ENCODE measurements around the gene CNNM1. TPM values are rescaled to one million over a fixed set of nuclear protein-coding genes. Genes with fewer than 3 reads are reported as not detected.

CNNM1 gene
- total RNA-seq, 1 donor from 2014 or later, result 0.56 TPM

DNA sequence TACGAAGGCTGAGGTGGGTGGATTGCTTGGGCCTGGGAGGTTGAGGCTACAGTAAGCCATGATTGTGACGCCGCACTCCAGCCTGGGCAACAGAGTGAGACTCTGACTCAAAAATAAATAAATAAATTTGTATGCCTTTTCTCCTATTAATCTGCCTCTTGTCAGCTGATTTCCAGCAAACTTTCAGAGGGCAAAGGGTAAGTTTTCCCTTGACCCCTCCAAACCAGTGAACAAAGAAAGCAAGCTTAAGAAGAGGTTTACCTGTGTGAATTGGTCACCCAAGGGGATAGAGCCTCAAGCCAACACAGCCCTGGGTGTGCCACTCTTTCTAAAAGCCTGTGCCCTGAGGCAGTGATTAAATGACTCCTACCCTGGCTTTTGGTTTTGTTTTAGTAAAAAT lies 70.5 kb downstream of the CNNM1 start:
- H3K36me3 Mint-ChIP-seq, result peaks cover 3% of the 10 kb centered on the region
- no peak overlapping the region for H3K27ac Mint-ChIP-seq
- H3K4me3 Mint-ChIP-seq, result no peak overlapping the region
- Histone ChIP-seq H4K20me1 (ENCODE audit: low read depth) (no peaks in the 10 kb centered on the region), H3K9ac (no peak overlapping the region), H3F3A (ENCODE audit: low read depth) (no peaks in the 10 kb centered on the region), H3K4me3 (no peak overlapping the region), H3K36me3 (no peaks in the 10 kb centered on the region), H3K27me3 (no peaks in the 10 kb centered on the region), H3K4me2 (no peak overlapping the region), H3K4me1 (no peaks in the 10 kb centered on the region), H2AFZ (replicated peaks) (no peak overlapping the region), H3K79me2 (ENCODE audit: low read depth) (no peaks in the 10 kb centered on the region), H3K27ac (no peak overlapping the region), H3K9me3 (ENCODE audit: low read depth) (no peaks in the 10 kb centered on the region)
- no peak for DNase-seq (ENCODE audit: low spot score)
- H3K27me3 Mint-ChIP-seq (ENCODE audit: insufficient read depth, low read depth), result peaks cover 2% of the 10 kb centered on the region
- no peaks in the 10 kb centered on the region for H3K4me1 Mint-ChIP-seq
- TF ChIP-seq EZH2phosphoT487 (IDR thresholded peaks at IDR 0.05), result no peak
- TF ChIP-seq EZH2 (IDR thresholded peaks at IDR 0.05), result no peak
- TF ChIP-seq, protein P1, sequence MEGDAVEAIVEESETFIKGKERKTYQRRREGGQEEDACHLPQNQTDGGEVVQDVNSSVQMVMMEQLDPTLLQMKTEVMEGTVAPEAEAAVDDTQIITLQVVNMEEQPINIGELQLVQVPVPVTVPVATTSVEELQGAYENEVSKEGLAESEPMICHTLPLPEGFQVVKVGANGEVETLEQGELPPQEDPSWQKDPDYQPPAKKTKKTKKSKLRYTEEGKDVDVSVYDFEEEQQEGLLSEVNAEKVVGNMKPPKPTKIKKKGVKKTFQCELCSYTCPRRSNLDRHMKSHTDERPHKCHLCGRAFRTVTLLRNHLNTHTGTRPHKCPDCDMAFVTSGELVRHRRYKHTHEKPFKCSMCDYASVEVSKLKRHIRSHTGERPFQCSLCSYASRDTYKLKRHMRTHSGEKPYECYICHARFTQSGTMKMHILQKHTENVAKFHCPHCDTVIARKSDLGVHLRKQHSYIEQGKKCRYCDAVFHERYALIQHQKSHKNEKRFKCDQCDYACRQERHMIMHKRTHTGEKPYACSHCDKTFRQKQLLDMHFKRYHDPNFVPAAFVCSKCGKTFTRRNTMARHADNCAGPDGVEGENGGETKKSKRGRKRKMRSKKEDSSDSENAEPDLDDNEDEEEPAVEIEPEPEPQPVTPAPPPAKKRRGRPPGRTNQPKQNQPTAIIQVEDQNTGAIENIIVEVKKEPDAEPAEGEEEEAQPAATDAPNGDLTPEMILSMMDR (IDR thresholded peaks at IDR 0.05), result no peak
- no peaks in the 10 kb centered on the region for H3K9me3 Mint-ChIP-seq

DNA sequence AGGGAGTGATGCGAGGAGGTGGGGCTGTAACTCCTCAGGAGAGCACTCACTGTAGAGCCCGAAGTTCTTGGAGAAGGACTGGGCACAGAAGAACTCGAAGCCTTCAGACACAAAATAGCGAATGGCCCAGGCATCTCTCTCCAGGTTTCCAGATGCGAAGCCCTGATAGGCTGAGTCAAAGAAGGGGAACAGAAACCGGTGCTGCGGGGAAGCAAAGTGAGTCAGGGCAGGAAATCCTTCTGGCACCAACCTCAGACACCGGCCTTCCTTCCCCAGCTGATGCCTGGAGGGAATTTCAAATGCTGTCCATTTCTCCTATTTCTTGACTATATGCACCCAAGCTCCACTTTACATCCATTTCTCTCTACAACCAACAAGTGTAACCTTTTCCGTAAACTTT lies 74.5 kb downstream of the CNNM1 start:
- no peaks in the 10 kb centered on the region for H3K9me3 ChIP-seq (ENCODE audit: low read depth)
- no peak overlapping the region for H2AFZ ChIP-seq (replicated peaks)
- TF ChIP-seq EZH2phosphoT487 (IDR thresholded peaks at IDR 0.05), result no peak
- no peak for TF ChIP-seq EZH2 (IDR thresholded peaks at IDR 0.05)
- TF ChIP-seq, protein P1 (IDR thresholded peaks at IDR 0.05), result no peak
- peaks cover 2% of the 10 kb centered on the region for H3K27me3 Mint-ChIP-seq (ENCODE audit: insufficient read depth, low read depth)
- no peak overlapping the region for H3K4me3 ChIP-seq
- no peaks in the 10 kb centered on the region for H3K79me2 ChIP-seq (ENCODE audit: low read depth)
- no peaks in the 10 kb centered on the region for H3K27me3 ChIP-seq
- H3K9ac ChIP-seq, result no peak overlapping the region
- no peaks in the 10 kb centered on the region for H3K4me1 Mint-ChIP-seq
- no peak overlapping the region for H3K4me2 ChIP-seq
- no peak overlapping the region for H3K27ac Mint-ChIP-seq
- H4K20me1 ChIP-seq (ENCODE audit: low read depth), result no peaks in the 10 kb centered on the region
- H3K27ac ChIP-seq, result no peak overlapping the region
- H3K4me3 Mint-ChIP-seq, result no peak overlapping the region
- H3F3A ChIP-seq (ENCODE audit: low read depth), result no peaks in the 10 kb centered on the region
- H3K4me1 ChIP-seq, result no peaks in the 10 kb centered on the region
- no peak for DNase-seq (ENCODE audit: low spot score)
- H3K36me3 Mint-ChIP-seq, result peaks cover 9% of the 10 kb centered on the region
- H3K36me3 ChIP-seq, result peaks cover 3% of the 10 kb centered on the region
- H3K9me3 Mint-ChIP-seq, result no peaks in the 10 kb centered on the region

- H3K27me3 ChIP-seq, result no peaks in the 10 kb centered on the region
- no peak overlapping the region for H2AFZ ChIP-seq (replicated peaks)
- H3F3A ChIP-seq (ENCODE audit: low read depth), result no peaks in the 10 kb centered on the region
- no peak overlapping the region for H3K4me3 Mint-ChIP-seq
- peaks cover 9% of the 10 kb centered on the region for H3K36me3 Mint-ChIP-seq
- no peak overlapping the region for H3K9ac ChIP-seq
- H3K4me2 ChIP-seq, result no peak overlapping the region
- no peaks in the 10 kb centered on the region for H3K4me1 ChIP-seq
- no peaks in the 10 kb centered on the region for H3K9me3 Mint-ChIP-seq
- no peaks in the 10 kb centered on the region for H3K4me1 Mint-ChIP-seq
- no peak for TF ChIP-seq EZH2phosphoT487 (IDR thresholded peaks at IDR 0.05)
- TF ChIP-seq, protein P1 (IDR thresholded peaks at IDR 0.05), result no peak
- TF ChIP-seq EZH2 (IDR thresholded peaks at IDR 0.05), result no peak
- no peak for DNase-seq (ENCODE audit: low spot score)
- peaks cover 3% of the 10 kb centered on the region for H3K36me3 ChIP-seq
- H3K27ac Mint-ChIP-seq, result no peak overlapping the region
- H3K27ac ChIP-seq, result no peak overlapping the region
- H3K27me3 Mint-ChIP-seq (ENCODE audit: insufficient read depth, low read depth), result peaks cover 2% of the 10 kb centered on the region
- no peak overlapping the region for H3K4me3 ChIP-seq
- H3K9me3 ChIP-seq (ENCODE audit: low read depth), result no peaks in the 10 kb centered on the region
- H4K20me1 ChIP-seq (ENCODE audit: low read depth), result peaks cover 2% of the 10 kb centered on the region
- no peaks in the 10 kb centered on the region for H3K79me2 ChIP-seq (ENCODE audit: low read depth)
Observed at GRCh38 chr10:99406149-99406548, 77.0 kb downstream of the CNNM1 start.

All from neural progenitor cell (in vitro differentiated cells).